GM18870 (cell line): ENCODE results near the gene GNAL.

Source experiments
- ATAC-seq: cut with Tn5 transposase; IDR thresholded peaks from one replicate; pipeline ENCODE4 v1.9.1; 2021; ENCODE audit warnings: moderate library complexity; ENCODE audit not compliant: unreplicated experiment

GNAL gene

GRCh38 chr18:11719621-11720020, 30.6 kb downstream of the GNAL start:
- ATAC-seq: no peak

- no peak for ATAC-seq
These were observed 32.7 kb downstream of the GNAL start for GRCh38 chr18:11721720-11722119.

GRCh38 chr18:11724781-11725180, 35.7 kb downstream of the GNAL start:
- no peak for ATAC-seq

- no peak for ATAC-seq
These were observed 37.5 kb downstream of the GNAL start for GRCh38 chr18:11726556-11726955.

- no peak for ATAC-seq
These were observed 39.2 kb downstream of the GNAL start for GRCh38 chr18:11728249-11728648.

GRCh38 chr18:11729556-11729955, 40.5 kb downstream of the GNAL start:
- ATAC-seq: no peak

- no peak for ATAC-seq
These were observed 44.0 kb downstream of the GNAL start for GRCh38 chr18:11733031-11733430.

- ATAC-seq: no peak
These were observed 47.6 kb downstream of the GNAL start for GRCh38 chr18:11736656-11737055.

- ATAC-seq: no peak
These were observed 50.8 kb downstream of the GNAL start for GRCh38 chr18:11739893-11740292.

- no peak for ATAC-seq
These were observed 51.4 kb downstream of the GNAL start for GRCh38 chr18:11740461-11740860.

- no peak for ATAC-seq
These were observed 52.6 kb downstream of the GNAL start for GRCh38 chr18:11741505-11742145.

- no peak for ATAC-seq
These were observed 56.5 kb downstream of the GNAL start for GRCh38 chr18:11745521-11745920.

- no peak for ATAC-seq
These were observed 58.2 kb downstream of the GNAL start for GRCh38 chr18:11747286-11747685.

GRCh38 chr18:11747731-11748130, 58.7 kb downstream of the GNAL start:
- no peak for ATAC-seq

GRCh38 chr18:11749305-11749704, 60.2 kb downstream of the GNAL start:
- no peak for ATAC-seq

- ATAC-seq: no peak
These were observed 61.1 kb downstream of the GNAL start for GRCh38 chr18:11750171-11750570.

- ATAC-seq: no peak
These were observed 61.7 kb downstream of the GNAL start for GRCh38 chr18:11750581-11751310.

- no peak for ATAC-seq
These were observed 62.5 kb downstream of the GNAL start for GRCh38 chr18:11751341-11752115.

- no peak for ATAC-seq
These were observed 63.2 kb downstream of the GNAL start for GRCh38 chr18:11752116-11752911.

GRCh38 chr18:11754979-11755378, 65.9 kb downstream of the GNAL start:
- no peak for ATAC-seq

GRCh38 chr18:11757084-11757590, 68.1 kb downstream of the GNAL start:
- no peak for ATAC-seq
